ENCODE measurements around the gene FCHSD1.

- no peak for TF ChIP-seq CTCF (conservative IDR thresholded peaks at IDR 0.05; ENCODE audit: low read length)
- TF ChIP-seq EZH2phosphoT487 (IDR thresholded peaks at IDR 0.05; ENCODE audit: borderline replicate concordance): no peak
Observed at GRCh38 chr5:141655020-141655419, 3.8 kb upstream of the FCHSD1 start.

All from Loucy (cell line).